ENCODE data around the gene FAT3. TPM values are rescaled to one million over a fixed set of nuclear protein-coding genes. Genes with fewer than 3 reads are reported as not detected.

Gene FAT3
- total RNA-seq, 1 experiment from 2014 or later = not detected

DNA sequence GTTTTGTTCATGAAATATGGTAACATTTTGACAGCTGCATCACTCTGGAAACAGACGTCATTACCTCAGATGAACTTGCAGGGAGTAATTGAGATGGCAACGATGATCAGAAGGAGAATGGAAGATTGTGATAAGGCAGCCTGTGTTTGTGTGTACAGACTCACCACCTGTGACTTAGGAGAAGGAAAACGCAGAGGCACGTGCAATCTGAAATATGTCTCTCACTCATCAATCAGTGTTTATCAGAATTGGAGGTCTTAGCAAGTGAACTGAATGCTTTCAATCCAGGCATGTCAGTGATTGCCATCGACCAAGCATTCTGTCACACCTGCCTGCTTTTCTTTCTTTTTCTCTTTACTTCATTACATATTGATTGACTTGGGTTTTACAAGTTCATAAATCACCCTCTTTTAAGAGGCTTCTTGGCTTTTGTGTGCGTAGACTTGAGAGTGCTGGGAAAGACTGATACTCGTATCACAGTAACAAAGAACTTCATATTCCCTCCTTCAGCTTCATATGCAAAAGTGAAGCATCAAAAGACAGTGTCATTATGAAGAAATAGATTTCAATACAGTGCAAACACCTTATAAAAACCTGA is 24.6 kb downstream of the FAT3 start:
- H2AFZ ChIP-seq (ENCODE audit: low read length) = no peak overlapping the region
- no peaks in the 10 kb centered on the region for H3K4me1 ChIP-seq (ENCODE audit: insufficient read depth, low read length)
- H3K9me2 ChIP-seq (replicated peaks; ENCODE audit: low read length) = no peaks in the 10 kb centered on the region
- CTCF ChIA-PET = no interaction called here
- no peak for ATAC-seq
- H4K20me1 ChIP-seq (ENCODE audit: low read length) = no peaks in the 10 kb centered on the region
- no peak overlapping the region for H3K4me2 ChIP-seq (ENCODE audit: low read length)
- H3K27ac ChIP-seq (ENCODE audit: low read length) = no peak overlapping the region
- no peak overlapping the region for H3K4me3 ChIP-seq (ENCODE audit: low read length)
- 0 out of 2 replicates have a peak, but pooled peaks cover 4% of the 10 kb centered on the region for H3K9me3 ChIP-seq (ENCODE audit: low read length)
- no peak for DNase-seq
- no TSS peak for BruUV-seq (replicated peaks)
- no peaks in the 10 kb centered on the region for H3K36me3 ChIP-seq (ENCODE audit: low read depth, low read length)
- H3K27me3 ChIP-seq (ENCODE audit: low read length) = no peaks in the 10 kb centered on the region
- H3F3A ChIP-seq (ENCODE audit: low read length, unreplicated experiment) = no peaks in the 10 kb centered on the region
- H3K79me2 ChIP-seq (ENCODE audit: low read length) = no peaks in the 10 kb centered on the region
- no peak overlapping the region for H3K9ac ChIP-seq (ENCODE audit: low read length)
- POLR2A ChIA-PET (ENCODE audit: unreplicated experiment) = no interaction called here
- TF ChIP-seq EZH2 (IDR thresholded peaks at IDR 0.05; ENCODE audit: low read length, unreplicated experiment) = no peak
- TF ChIP-seq, protein P1, sequence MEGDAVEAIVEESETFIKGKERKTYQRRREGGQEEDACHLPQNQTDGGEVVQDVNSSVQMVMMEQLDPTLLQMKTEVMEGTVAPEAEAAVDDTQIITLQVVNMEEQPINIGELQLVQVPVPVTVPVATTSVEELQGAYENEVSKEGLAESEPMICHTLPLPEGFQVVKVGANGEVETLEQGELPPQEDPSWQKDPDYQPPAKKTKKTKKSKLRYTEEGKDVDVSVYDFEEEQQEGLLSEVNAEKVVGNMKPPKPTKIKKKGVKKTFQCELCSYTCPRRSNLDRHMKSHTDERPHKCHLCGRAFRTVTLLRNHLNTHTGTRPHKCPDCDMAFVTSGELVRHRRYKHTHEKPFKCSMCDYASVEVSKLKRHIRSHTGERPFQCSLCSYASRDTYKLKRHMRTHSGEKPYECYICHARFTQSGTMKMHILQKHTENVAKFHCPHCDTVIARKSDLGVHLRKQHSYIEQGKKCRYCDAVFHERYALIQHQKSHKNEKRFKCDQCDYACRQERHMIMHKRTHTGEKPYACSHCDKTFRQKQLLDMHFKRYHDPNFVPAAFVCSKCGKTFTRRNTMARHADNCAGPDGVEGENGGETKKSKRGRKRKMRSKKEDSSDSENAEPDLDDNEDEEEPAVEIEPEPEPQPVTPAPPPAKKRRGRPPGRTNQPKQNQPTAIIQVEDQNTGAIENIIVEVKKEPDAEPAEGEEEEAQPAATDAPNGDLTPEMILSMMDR (conservative IDR thresholded peaks at IDR 0.05; ENCODE audit: low read depth, low read length) = no peak
- no peak for TF ChIP-seq EZH2phosphoT487 (IDR thresholded peaks at IDR 0.05; ENCODE audit: borderline replicate concordance, low read length)
- intact Hi-C loops (cut with micrococcal nuclease) = no loop called here

DNA sequence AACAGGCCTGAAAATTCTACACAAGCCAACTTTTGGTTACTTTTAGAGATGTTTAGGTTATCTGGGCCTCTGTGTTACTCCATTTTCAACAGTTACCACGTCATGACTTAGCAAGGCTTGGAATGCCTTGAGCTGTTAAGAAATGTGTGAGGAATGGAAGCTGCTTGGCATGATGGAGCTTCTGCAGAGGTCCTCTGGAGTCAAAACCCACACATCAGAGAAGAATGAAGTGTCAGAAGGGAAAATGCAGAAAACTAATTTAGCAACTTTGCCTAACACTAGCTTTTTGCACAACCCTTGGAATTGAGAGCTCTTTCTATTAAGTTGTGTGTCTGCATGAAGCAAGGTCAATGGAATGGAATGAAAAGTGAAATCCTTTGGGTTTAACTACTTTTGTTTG is 27.4 kb downstream of the FAT3 start:
- no peak overlapping the region for H3K9ac ChIP-seq (ENCODE audit: low read length)
- H3K9me3 ChIP-seq (ENCODE audit: low read length) = 0 out of 2 replicates have a peak, but pooled peaks cover 4% of the 10 kb centered on the region
- ChIA-PET POLR2A (ENCODE audit: unreplicated experiment) (no interaction called here), CTCF (no interaction called here)
- no peak overlapping the region for H3K4me2 ChIP-seq (ENCODE audit: low read length)
- no peak overlapping the region for H3K4me3 ChIP-seq (ENCODE audit: low read length)
- no peaks in the 10 kb centered on the region for H3K9me2 ChIP-seq (replicated peaks; ENCODE audit: low read length)
- no peak overlapping the region for H2AFZ ChIP-seq (ENCODE audit: low read length)
- H3K27me3 ChIP-seq (ENCODE audit: low read length) = no peaks in the 10 kb centered on the region
- H4K20me1 ChIP-seq (ENCODE audit: low read length) = no peaks in the 10 kb centered on the region
- DNase-seq (no peak), ATAC-seq (no peak)
- H3F3A ChIP-seq (ENCODE audit: low read length, unreplicated experiment) = no peaks in the 10 kb centered on the region
- no peak for TF ChIP-seq EZH2phosphoT487 (IDR thresholded peaks at IDR 0.05; ENCODE audit: borderline replicate concordance, low read length)
- TF ChIP-seq, protein P1 (conservative IDR thresholded peaks at IDR 0.05; ENCODE audit: low read depth, low read length) = no peak
- no peak for TF ChIP-seq EZH2 (IDR thresholded peaks at IDR 0.05; ENCODE audit: low read length, unreplicated experiment)
- no peaks in the 10 kb centered on the region for H3K4me1 ChIP-seq (ENCODE audit: insufficient read depth, low read length)
- intact Hi-C loops (cut with micrococcal nuclease) = no loop called here
- H3K27ac ChIP-seq (ENCODE audit: low read length) = no peak overlapping the region
- no peaks in the 10 kb centered on the region for H3K36me3 ChIP-seq (ENCODE audit: low read depth, low read length)
- BruUV-seq (replicated peaks) = no TSS peak
- H3K79me2 ChIP-seq (ENCODE audit: low read length) = no peaks in the 10 kb centered on the region

DNA sequence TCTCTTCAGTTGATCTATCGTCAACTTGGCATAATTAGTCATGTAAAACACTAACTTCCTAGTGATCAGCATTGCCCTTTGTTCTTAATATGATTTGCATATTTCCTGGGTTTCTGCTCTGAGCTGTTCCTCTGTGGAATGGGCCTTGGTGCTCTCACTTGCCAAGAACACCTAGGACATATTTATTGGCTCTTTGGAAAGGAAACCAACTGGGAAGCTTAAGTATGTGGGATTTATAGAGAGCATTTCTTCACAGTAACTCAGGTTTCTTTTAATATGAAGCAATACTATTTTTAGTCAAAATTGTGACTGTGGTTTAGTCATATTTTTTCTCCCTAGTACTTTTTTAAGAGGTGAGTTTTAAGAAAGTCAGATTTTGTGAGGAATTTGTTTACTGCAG is 28.8 kb downstream of the FAT3 start:
- 0 out of 2 replicates have a peak, but pooled peaks cover 4% of the 10 kb centered on the region for H3K9me3 ChIP-seq (ENCODE audit: low read length)
- H3K27ac ChIP-seq (ENCODE audit: low read length) = no peak overlapping the region
- POLR2A ChIA-PET (ENCODE audit: unreplicated experiment) = no interaction called here
- H3K4me2 ChIP-seq (ENCODE audit: low read length) = no peak overlapping the region
- CTCF ChIA-PET = no interaction called here
- DNase-seq (no peak), ATAC-seq (no peak)
- H3K9me2 ChIP-seq (replicated peaks; ENCODE audit: low read length) = no peaks in the 10 kb centered on the region
- no peaks in the 10 kb centered on the region for H4K20me1 ChIP-seq (ENCODE audit: low read length)
- no peaks in the 10 kb centered on the region for H3F3A ChIP-seq (ENCODE audit: low read length, unreplicated experiment)
- H3K4me3 ChIP-seq (ENCODE audit: low read length) = no peak overlapping the region
- TF ChIP-seq EZH2phosphoT487 (IDR thresholded peaks at IDR 0.05; ENCODE audit: borderline replicate concordance, low read length) (no peak), EZH2 (IDR thresholded peaks at IDR 0.05; ENCODE audit: low read length, unreplicated experiment) (no peak)
- TF ChIP-seq, protein P1 (conservative IDR thresholded peaks at IDR 0.05; ENCODE audit: low read depth, low read length) = no peak
- intact Hi-C loops (cut with micrococcal nuclease) = no loop called here
- H3K79me2 ChIP-seq (ENCODE audit: low read length) = no peaks in the 10 kb centered on the region
- H3K9ac ChIP-seq (ENCODE audit: low read length) = no peak overlapping the region
- no peak overlapping the region for H2AFZ ChIP-seq (ENCODE audit: low read length)
- no peaks in the 10 kb centered on the region for H3K36me3 ChIP-seq (ENCODE audit: low read depth, low read length)
- no peaks in the 10 kb centered on the region for H3K27me3 ChIP-seq (ENCODE audit: low read length)
- H3K4me1 ChIP-seq (ENCODE audit: insufficient read depth, low read length) = no peaks in the 10 kb centered on the region
- no TSS peak for BruUV-seq (replicated peaks)
